RPMI8226 (cell line): Measurements from ENCODE around the gene TLCD2.
A peak's percentile ranks its signal among the peaks of the same experiment; 100 is the strongest.
"Not testable (repeated sequence)": the region's sequence is repeated elsewhere in the genome, so short reads cannot be mapped to it uniquely, and the experiment has no call there.

ENCODE experiments used
- DNase-seq: peaks from one replicate; pipeline ENCODE4 v3.0.0-alpha.2; 2015

Gene TLCD2

DNA sequence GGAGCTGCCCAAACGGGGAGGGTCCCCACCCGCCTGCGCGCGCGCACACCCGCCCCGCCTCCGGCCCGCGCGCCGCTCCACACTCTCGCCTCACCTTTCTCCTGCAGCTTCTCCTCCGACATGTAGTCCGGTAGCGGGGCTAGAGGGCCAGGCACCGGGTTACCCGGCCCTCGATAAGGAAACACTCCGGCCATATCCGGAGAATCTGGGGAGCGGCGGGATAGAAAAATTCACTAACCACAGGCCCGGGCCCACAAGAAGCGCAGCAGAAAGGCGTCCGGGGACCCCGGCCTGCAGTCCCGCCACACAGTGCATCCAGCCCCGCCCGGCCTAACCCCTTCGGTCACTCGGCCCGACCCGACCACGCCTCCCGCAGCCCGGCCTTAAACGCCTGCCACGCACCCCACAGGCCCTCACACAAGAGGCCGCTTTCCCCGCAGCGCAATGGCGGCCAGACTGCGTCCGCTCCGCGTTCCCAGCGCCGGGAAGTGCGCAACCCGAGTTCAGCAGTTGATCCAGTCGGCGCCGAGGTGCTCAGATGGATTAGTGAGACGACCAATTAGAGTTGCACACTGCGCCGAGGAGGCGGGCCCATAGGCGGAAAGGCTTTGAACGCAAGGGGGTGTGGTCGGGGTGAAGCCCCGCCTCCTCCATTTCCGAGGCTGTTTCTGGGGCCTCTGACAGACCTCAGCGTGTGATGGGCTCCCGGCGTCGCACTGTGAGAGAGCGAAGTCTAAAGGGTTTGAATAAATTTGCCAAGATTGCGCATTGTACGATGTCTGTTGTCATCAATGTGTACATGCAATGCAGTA, 25.6 kb downstream of the TLCD2 start, which contains the start of gene PRPF8:
PRPF8 (minus strand) TSS at position 490 of the 812 bp plus-strand sequence; CDS start at position 194, 296 bp downstream.
- DNase-seq = peak; percentile 96

DNA sequence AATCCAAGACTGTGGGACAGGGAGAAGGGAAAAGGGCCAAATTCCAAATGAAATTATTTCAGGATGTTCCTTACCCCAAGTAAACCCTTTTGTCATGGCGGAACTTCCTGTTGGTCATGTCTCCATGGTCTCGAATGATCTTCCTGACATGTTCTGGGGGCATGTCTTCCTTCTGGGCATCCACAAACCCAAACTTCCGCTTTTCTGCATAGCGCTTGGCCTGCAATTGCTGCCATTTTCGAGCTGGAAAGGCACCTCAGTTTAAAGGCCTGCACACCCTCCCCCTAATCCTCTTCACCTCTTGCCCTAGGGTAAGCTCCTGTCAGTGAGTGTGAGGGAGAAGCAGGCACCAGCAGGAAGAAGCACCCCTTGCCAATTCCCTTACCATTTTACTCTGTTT, 26.7 kb downstream of the TLCD2 start:
- no peak for DNase-seq

- DNase-seq = no peak
Measured at GRCh38 chr17:1676401-1676800, 33.8 kb downstream of the TLCD2 start.

GRCh38 chr17:1673041-1673785, 37.0 kb downstream of the TLCD2 start:
- no peak for DNase-seq

- not testable (repeated sequence) for DNase-seq
Measured at GRCh38 chr17:1663934-1664333, 46.2 kb downstream of the TLCD2 start.

DNA sequence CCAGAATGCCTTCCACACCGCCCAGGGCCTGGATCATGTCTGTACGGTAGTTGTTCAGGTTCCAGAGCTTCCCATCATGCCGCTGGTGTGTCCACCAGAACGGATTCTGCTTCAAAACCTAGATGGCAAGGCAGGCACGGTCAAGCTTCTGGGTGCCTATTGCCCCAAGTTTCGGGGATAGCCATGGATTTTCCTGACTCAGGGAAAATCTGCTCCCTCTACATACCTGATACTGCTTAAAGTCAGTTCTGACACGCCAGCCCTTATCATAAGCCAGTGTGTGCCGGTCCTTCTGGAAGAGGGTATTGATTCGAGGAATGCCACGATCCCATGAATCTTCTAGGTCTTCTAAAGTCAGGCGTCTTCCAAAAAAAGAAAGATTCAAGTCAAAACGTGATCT, 49.1 kb downstream of the TLCD2 start:
- DNase-seq = no peak

- no peak for DNase-seq
Measured at GRCh38 chr17:1658100-1658499, 52.1 kb downstream of the TLCD2 start.

- no peak for DNase-seq
Measured at GRCh38 chr17:1653735-1654134, 56.4 kb downstream of the TLCD2 start.

DNA sequence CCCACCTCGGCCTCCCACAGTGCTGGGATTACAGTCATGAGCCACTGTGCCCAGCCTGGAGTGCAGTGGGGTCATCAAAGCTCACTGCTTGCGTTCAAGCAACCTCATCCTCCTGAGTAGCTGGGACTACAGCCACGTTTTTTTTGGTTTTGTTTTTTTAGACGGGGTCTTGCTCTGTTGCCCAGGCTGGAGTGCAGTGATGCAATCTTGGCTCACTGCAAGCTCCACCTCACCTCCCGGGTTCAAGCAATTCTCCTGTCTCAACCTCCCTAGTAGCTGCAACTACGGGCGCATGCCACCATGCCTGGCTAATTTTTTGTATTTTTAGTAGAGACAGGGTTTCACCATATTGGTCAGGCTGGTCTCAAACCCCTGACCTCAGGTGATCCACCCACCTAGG, 57.4 kb downstream of the TLCD2 start:
- DNase-seq = not testable (repeated sequence)
